Stimulated activated CD4-positive, alpha-beta T cell treated with anti-CD3 and anti-CD28 coated beads, TNF-alpha, amount 100 ng/mL, for 4 hours (primary cell): ENCODE data around the gene DAPK1.

Experiments used
- DNase-seq, 3 experiments: peaks; one replicate each; pipeline ENCODE4 v3.0.0-alpha.2; 2020; ENCODE audit warnings: low read depth in 3 of 3

The DAPK1 gene

DNA sequence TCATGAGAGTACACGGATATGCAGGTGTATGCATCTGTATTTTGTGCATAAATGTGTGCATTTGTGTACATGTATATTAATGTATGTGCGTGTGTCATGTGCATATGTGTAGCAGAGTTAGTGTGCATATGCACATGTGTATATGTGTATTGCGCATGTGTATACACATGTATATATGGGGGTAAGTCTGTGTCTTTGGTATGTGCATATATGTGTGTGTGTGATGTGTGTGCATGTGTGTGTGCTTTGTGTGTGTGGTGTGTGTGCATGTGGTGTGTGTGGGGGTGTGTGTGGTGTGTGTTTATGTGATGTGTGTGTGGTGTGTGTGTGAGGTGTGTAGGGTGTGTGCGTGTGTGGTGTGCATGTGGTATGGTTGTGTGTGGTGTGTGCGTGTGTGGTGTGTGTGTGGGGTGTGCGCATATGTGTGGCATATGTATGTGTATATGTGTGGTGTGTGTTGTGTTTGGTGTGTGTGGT, 215.2 kb downstream of the DAPK1 start:
- no peak for DNase-seq

DNA sequence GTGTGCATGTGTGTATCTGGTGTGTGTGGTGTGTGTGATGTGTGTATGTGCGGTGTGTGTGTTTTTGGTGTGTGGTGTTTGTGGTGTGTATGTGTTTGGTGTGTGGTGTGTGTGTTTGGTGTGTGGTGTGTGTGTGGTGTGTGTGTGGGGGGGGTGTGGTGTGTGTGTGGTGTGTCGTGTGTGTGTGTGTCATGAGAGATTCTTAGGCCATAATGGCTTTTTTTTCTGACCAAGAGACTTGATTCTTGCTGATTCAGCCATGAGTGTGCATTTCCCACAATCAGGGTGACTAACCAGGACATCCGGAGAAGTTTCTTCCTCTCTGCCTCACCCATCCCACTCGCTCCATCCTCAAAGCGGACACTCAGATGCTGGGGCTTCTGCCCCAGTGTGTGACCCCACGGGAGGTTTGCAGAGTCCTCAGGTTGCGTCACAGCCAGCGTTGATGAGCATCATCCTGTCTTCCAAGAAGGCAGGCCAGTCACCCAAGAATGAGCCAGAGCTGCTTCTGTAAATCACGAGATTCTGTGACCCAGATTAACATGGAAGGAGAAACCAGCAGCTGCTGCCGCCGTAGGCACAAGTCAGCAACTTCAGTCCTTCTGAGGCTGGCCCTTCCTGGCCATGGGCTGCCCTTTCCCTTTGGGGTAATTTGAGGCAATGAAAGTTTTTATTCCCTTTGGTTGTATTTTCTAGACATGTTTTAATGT, 215.8 kb downstream of the DAPK1 start:
- peak in 2 of 3 experiments; percentile 22 to 31 for DNase-seq

DNA sequence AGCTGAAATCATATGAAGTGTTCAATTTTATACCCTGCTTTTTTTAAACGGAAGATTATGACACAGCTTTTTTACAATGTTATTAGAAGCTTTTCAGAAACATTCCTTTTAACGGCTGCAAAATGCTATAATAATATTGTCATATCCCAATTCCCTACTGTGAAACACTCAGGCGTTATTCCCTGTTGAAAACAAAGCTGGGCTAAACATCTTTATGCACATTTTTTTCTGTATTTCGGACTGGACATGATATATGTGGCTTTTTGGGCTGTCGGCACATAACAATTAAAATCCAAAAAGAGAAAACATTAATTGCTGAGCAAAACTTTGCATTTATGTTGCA, 216.3 kb downstream of the DAPK1 start:
- DNase-seq: no peak

DNA sequence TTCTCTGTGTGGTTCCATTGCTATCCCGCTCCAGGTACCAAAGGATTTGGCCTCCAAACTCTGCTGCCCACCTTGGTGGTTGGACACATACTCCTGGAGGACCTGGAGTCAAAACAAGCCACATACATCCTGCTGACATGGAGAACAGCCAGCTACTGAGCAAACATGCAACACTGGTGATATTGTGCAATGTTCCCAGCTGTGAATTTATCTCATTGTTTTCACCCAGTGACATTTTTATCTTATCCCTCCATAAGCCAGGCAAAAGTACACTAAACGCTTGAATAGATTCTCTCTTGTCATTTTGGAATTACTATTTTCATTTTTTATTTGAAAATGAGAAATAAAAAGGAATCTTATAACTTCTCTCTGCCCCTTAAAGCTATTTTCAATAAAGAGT, 217.2 kb downstream of the DAPK1 start:
- no peak for DNase-seq

DNA sequence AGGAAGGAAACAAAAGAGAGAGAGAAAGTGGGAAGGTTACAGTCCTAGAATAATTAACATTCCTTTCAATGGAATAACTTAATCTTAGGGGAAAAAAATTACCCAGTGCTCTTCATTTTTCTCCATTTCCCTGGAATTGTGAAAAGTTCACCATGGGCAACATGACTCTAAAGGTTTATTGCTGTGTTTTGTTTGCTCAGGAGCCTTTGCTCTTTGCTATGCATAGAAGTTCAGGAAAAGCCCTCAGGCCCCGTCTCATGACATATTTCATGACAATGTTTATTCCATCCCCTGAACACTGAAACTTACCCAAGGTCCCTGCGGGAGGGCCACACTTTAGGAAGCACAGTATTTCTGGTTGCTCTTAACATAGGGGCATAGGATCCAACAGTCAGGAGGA, 218.5 kb downstream of the DAPK1 start:
- no peak for DNase-seq

DNA sequence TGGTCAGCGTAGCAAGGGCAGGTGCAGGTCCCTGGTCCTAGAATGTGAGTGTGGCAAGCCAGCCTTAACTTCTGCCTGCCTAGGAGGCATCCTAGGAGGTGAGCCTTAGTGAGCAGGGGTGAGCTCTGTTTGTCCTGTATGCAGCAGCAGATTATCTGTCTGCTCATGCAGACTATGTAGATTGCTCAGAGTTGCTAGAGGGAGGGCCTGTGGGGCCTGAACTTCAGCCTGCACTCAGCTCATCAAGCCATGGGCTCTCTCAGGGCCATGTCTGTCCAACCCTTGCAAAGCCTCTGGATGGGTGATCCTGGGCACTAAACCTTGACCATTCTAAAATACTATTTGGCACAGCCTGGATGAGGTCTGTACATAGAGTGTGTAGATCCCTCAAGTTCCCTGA, 219.8 kb downstream of the DAPK1 start:
- DNase-seq: no peak

DNA sequence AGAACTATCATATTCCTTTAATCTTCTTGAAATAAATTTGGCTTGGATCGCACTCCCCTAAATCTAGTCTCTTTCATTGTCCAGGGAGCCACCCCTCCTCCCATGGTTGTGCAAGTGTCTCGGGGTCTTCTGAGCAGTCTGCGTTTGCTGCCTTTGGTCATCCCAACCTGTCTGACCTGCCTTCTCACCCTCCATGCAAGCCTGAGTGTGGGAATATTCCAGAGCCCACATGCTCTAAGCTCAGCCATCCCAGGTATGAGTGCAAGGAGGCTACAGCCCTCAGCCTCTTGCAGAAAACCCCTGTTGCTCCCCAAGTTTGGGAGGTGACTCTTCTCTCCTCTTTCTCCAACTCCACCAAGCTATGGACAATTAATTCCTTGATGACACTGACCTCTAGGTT, 220.6 kb downstream of the DAPK1 start:
- no peak for DNase-seq

DNA sequence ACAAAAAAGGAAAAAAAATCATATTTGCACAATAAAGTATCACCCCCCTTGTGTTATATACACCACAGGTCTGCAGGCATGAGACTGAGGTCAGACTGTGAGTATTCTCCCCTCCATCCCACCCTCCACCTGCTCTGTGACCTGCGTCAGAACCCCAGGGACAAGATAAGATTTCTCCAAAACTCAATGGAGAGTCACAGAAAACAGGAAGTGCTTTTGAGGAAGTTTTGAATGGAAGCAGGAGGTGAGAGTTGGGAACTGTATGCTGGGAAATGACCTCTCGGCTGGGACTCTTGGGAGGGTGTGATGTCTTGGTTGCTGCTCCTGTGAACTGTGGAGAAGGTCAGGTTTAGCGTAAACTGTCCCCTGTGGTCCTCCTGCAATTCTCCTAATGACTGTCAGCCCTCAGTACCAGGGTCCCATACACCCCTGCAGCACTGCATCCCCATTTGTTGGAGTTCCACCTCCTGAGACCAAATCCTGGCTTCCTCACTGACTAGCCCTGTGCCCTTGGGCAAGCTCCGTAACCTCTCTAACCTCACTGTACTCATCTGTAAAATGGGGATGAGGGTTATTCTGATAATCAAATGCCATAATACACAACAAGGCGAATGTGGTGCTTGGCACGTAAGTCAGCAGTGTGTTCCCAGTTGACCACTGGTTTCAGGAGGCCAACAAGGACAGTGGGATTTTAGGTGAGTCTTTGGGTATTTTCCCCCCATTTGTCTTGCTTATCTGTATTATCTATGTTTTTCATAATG, 221.4 kb downstream of the DAPK1 start:
- DNase-seq: no peak

DNA sequence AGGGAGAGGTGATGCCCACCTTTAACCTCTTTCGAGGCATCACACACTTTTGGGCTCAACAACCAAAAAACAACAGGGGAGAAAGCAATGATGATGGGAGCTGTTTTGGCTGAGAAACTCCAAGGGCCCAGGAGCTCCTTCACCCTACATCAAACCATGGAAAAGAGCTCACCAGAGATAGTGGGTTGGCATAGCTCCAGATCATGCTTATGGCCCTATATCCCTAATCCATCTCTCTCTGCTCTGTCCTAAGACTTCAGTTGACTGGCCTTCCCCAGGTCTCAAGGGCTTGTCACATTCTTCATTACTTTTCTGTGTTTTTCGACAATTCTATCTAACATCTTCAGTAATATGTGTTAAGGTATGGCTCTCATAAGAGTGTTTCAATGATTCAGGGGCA, 222.5 kb downstream of the DAPK1 start:
- no peak for DNase-seq

DNA sequence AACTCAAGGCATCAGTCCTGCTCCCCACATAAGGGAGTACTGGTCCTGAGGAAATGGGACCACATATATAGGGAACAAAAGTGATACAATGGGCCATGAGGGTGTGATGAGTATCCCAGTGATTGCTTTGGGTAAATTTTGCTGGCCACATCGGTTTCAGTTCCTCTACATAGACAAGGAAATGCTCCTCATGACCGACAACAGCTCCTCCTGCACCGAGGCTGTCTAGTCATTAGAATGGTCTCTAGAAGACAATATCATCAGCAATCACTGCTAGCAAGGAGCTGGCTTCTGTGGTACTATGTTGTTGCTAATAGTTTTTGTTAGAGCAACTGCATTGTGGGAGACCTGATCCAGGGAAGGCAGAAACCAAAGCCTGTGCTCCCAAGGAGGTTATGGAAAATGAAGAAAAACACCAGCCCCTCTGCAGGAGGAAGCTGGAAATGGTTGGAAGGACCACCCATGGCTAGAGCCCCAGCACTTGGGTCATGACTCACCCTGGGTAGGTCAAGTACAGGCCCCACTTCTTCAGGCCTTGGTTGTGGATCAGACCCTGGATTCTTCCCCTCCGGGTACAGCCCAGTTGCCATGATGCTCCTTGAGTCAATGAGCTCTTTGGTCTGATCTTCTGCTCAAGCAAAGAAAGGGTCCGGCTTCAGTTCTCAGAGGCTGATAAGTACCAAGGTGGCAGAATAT, 224.9 kb downstream of the DAPK1 start:
- no peak for DNase-seq

DNA sequence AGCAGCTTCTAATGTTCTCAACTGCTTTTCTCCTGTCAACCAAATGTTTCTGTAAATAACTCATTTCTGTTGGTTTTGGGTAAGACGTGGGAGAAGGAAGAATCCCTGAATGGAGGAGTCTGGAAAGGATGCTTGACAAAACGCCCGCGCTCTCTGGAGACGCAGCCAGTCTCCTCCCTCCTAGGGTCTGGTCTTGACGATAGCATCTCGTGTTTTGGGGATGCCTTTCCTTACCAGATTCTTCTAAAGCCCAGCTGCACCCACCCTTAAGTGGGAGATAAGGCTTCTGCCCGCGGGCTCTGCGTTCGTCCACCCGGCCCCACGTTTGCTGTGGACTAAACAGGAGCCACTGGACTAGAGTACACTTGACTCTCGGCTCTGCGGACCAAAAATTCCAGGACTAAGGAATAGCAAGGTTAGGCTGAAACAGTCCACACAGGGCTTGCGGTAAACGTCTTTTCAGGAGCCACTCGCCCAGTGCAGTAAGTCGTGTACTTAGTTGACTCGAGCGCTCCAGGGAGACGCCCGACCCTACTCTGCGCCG, 227.8 kb downstream of the DAPK1 start:
- DNase-seq: no peak

DNA sequence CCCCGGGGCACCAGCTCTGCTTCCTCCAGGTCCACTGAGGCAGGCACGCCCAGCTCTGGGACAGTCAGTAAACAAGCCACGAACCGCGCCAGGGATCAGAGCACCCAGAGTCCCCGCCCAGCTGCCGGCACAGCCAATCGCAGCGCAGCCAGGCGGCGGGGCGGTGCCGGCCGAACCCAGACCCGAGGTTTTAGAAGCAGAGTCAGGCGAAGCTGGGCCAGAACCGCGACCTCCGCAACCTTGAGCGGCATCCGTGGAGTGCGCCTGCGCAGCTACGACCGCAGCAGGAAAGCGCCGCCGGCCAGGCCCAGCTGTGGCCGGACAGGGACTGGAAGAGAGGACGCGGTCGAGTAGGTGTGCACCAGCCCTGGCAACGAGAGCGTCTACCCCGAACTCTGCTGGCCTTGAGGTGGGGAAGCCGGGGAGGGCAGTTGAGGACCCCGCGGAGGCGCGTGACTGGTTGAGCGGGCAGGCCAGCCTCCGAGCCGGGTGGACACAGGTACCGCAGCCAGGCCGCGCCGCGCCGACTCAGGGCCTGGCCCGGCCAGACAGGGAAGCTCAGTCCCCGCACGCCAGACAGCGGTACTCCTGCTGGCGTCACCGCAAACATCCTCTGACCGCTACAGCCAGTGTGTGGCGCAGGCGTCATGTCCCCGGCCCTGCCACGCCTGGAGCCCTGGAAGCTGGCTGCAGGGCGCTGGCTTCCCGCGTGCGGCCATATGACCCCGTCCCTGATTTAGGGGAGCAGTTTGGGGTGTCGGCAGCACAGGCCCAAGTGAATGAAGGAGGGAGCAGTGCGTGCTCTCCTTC, 228.4 kb downstream of the DAPK1 start, which contains the start of gene CTSL:
TSS of gene CTSL (plus strand) at position 220 of the 810 bp plus-strand sequence. CDS start 1,485 bp downstream, outside the sequence.
- peak; percentile 46 to 53 (median 50) for DNase-seq

DNA sequence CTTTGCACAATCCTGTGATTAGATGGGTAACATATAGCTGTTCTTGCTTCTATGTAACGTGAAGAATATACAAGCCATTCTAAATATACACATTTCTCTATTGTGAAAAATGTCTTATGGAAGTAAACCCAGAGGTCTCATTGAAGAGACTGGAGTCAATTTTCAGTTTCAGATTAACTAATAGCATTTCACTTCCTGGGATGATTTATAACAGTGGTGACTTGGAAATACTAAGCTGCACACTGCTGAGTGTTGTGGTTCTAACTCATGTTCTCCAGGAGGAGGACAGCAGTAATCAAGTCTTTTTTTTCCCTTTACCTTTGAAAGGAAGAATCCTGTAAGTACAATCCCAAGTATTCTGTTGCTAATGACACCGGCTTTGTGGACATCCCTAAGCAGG, 231.6 kb downstream of the DAPK1 start:
- DNase-seq: no peak

DNA sequence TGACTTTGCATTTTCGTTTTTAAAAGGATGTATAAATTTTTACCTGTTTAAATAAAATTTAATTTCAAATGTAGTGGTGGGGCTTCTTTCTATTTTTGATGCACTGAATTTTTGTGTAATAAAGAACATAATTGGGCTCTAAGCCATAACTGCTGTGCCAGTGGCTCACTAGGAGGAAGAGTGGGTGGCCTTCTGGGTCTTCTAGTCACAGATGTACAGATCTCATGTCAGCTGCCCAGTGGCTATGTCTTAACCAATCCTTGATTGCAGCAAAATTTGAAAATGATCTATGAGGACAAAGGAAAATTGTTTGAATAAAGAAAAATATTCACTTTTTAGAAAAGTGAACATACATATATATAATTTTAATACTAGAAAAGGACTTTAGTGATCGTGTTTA, 233.7 kb downstream of the DAPK1 start:
- DNase-seq: no peak

DNA sequence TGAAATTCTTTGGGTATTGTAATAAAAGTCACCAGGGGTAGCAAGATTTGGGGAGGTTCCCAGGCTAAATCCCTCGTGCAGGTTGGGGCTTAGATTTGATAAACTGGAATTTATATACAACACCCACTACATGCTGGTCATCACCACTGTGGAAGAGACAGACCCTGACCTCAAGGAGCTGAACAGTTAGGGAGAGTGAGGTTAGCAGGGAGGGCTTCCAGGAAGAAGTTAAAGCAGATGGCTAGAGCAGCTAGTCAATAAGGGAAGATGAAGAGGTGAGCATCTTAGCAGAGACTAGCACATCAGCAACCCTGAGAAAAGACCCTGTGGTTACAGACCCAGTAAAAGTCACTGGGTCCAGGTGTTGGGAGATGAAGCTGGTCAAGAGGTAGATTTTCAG, 234.7 kb downstream of the DAPK1 start:
- DNase-seq: no peak

DNA sequence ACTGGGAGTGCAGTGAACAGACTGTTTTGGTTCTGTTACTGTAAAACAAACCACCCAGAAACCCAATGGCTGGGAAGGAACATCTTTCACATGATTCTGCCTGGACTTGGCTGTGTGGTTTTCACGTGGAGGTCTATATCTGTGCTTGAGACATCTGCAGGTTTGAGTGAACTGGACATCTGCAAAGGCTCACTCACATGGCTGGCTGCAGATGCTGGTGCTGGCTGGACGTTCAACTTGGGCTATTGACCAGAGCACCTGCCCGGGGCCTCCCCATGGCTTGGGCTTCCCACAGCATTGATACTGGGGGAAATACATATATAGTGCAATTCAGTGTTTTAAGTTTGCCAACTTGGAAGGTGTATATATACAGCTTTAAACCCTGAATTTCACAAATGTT, 235.1 kb downstream of the DAPK1 start:
- DNase-seq: no peak

DNA sequence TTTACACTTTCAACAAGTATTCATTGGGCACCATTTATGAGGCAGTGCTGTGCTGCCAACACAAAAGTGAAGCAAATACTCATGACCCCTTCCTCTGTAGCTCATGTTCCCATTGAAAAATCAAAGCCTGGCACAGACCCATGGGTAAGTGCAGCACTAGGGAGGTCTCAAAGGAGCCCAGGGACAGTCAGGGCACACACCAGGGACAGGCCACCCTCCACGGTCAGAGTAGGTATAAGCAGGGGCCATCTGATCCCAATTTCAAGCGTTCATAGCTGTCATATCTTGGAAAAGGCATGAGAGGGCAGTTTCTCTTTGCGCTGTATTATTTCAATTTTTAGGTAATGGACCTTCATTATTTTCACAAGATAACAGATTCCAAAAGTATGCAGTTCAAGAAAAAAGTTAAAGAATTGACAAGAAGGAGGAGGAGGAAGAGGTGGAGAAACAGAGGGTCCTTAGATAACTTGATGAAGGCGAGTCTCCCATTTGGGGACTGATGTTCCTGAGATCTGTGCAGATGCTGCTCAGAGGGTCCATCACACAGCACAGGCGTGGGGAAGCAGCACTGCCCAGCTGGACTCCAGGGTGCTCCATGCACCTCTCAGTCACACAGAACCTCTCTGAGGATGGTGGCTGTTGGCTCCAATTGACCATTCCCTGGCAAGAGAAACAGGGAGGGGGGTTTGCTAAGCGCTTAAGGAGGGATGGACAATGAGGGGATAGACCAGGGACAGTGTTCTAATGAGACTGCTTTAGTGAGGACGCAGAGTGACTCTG, 235.8 kb downstream of the DAPK1 start:
- no peak for DNase-seq

DNA sequence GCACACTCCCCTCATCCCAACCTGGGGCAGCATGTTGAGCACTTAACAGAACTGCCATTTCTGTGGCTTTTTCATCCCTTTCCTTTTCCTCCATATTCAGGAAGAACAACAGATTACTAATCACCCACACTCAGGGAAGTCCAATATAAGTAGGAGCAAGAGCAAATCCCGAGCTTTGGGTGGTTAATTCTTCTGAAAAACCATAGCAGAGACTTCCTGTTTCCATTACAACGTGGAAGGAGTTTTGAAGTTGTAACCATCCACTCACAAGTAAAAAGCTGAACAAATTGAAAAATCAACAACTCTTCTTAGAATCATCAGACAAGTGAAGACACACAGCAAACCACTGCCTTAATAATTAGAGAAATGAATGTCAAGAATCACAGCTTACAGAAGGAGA, 236.4 kb downstream of the DAPK1 start:
- DNase-seq: no peak

DNA sequence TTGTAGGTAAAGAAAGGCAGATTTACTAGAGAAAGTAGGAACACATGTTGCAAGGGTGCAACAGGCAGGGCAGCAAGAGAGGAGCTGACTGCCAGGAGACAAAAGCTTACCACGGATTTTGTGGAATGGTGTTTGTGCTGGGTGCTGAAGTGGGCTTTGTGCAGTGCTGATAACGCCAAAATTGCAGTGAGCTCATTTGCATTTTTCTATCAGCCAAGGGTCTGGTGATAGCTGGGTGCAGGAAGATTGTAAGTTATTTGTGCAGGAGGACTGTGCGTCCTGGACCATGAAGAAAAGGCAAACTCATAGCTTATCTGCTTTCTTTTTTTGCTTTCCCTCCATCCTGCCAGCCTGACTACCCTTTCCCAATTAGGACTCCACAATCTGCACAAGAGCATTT, 241.9 kb downstream of the DAPK1 start:
- no peak for DNase-seq

DNA sequence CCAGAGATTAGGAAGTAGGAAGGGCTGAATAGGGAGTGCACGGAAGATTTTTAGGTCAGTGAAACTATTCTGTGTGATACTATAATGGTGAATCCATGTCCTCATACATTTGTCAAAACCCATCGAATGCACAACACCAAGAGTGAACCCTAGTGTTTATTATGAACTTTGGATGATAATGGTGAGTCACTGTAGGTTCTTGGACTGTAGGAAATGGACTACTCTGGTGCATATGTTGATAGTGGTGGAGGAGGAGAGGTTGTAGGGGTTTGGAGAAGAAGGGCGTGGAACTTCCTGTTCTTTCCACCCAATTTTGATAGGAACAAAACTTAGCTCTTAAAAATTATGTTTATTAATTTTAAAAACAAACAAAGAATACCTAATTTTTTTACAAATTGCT, 242.5 kb downstream of the DAPK1 start:
- DNase-seq: no peak

DNA sequence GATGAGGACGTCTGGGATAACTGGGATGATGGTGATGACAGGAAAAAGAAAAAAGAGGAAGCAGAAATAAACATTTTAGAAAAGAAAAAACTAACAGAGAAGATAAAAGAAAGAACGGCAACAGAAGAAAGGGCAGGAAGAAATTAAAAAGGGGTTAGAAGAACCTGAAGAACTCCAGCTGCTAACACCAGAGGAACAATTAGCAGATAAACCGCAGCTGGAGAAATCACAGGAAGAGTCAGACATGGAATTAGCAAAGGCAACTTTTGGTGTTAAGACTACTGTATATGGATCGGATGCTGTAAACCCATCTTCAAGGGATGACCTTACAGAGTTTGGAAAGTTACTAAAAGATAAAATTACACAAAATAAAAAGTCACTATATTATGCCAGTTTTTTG, 243.7 kb downstream of the DAPK1 start:
- DNase-seq: no peak
